ENCODE results near the gene CFAP119.

DNA sequence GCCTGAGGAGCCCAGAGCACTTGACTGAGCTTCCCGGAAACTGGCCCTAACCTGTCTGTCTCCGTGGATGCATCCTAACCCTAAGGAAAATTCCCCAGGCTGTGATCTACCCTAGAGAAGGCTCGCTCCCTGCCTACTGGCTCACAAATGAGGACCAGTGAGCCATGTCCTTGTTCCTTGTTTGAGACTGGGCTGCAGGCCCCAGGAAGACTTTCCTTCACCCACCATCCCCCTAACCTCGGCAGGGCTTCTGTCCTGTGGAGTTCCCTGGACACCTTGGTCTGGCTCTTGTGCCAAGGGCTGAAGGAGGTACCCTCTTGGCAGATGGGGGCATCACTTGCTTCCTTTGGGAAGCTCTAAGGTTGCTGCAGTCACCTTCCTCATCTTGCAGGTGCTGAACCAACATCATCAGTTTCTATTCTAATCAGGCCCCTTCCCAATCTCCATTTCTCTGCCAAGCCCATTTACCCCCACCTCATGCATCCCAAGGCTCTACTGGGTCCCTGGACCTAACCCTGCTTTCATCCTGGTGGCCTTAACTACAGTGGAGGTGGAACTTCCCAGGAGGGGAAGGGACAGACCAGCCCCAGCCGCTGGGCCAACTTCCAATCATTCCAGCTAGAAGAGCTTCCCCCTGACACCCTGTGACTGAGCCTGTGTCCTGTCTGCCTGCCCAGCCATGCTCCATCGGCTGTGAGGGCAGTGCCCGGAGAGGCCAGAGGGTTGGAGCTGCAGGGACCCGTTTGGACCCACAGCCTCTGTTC lies 12.7 kb upstream of the CFAP119 start:
- TF ChIP-seq, protein P1, sequence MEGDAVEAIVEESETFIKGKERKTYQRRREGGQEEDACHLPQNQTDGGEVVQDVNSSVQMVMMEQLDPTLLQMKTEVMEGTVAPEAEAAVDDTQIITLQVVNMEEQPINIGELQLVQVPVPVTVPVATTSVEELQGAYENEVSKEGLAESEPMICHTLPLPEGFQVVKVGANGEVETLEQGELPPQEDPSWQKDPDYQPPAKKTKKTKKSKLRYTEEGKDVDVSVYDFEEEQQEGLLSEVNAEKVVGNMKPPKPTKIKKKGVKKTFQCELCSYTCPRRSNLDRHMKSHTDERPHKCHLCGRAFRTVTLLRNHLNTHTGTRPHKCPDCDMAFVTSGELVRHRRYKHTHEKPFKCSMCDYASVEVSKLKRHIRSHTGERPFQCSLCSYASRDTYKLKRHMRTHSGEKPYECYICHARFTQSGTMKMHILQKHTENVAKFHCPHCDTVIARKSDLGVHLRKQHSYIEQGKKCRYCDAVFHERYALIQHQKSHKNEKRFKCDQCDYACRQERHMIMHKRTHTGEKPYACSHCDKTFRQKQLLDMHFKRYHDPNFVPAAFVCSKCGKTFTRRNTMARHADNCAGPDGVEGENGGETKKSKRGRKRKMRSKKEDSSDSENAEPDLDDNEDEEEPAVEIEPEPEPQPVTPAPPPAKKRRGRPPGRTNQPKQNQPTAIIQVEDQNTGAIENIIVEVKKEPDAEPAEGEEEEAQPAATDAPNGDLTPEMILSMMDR (conservative IDR thresholded peaks at IDR 0.05; ENCODE audit: low read depth, low read length), result no peak
- TF ChIP-seq EZH2 (IDR thresholded peaks at IDR 0.05; ENCODE audit: low read length, unreplicated experiment), result no peak
